Endothelial cell of umbilical vein (primary cell): Measurements from ENCODE around the gene THEMIS. TPM values are rescaled to one million over a fixed set of nuclear protein-coding genes. Genes with fewer than 3 reads are reported as not detected.

Experiments
- BruUV-seq: library from RNA; stranded (reverse); fragments of 400-500 nt; replicated peaks from 2 replicates; lab custom pipeline; 2021; lab: Mats Ljungman, UMichigan
- CTCF ChIA-PET: fragments of 300-600, 350-600 bp; sonication (Branson Sonifier 250); formaldehyde crosslinking; loops from one replicate; lab custom pipeline; 2021; ENCODE audit warnings: antibody characterized with exemption, inconsistent platforms; lab: Charles Lee
- POLR2A ChIA-PET: fragments of 300-600, 350-600 bp; sonication (Branson Sonifier 250); formaldehyde crosslinking; loops from one replicate; lab custom pipeline; 2021; ENCODE audit warnings: antibody characterized with exemption, inconsistent platforms; lab: Charles Lee
- DNase-seq: peaks from one replicate; pipeline ENCODE4 v3.0.0-alpha.2; 2011; ENCODE audit warnings: low read depth, low spot score
- FAIRE-seq: peaks from 2 replicates; lab custom pipeline; 2011; peaks lifted over from hg19 to GRCh38; lab: Jason Lieb, UNC
- H2AFZ ChIP-seq: 2 replicates; pipeline ENCODE4 v1.6.0; 2012; ENCODE audit warnings: low read depth, low read length, control low read depth, inconsistent platforms
- H3K27ac ChIP-seq: 2 replicates; pipeline ENCODE4 v1.5.1; 2011; ENCODE audit warnings: low read depth, mild to moderate bottlenecking, control low read depth, low read length, moderate library complexity; ENCODE audit not compliant: insufficient read depth
- H3K27me3 ChIP-seq, 2 experiments: 2 replicates each; pipeline versions ENCODE4 v1.6.0 to v1.6.1; 2011; ENCODE audit warnings: low read length in 2 of 2, mixed read lengths in 1 of 2; ENCODE audit not compliant: control insufficient read depth in 2 of 2, insufficient read depth in 2 of 2
- H3K36me3 ChIP-seq, 2 experiments: 2 replicates in 1 of 2; 3 replicates in 1 of 2; pipeline ENCODE4 v1.5.1; 2011; ENCODE audit warnings: low read length in 2 of 2, mild to moderate bottlenecking in 1 of 2, moderate library complexity in 1 of 2; ENCODE audit not compliant: control insufficient read depth in 2 of 2, insufficient read depth in 2 of 2; ENCODE audit errors: extremely low read depth in 1 of 2
- H3K4me1 ChIP-seq: 3 replicates; pipeline ENCODE4 v1.5.1; 2011; ENCODE audit warnings: mild to moderate bottlenecking, low read length; ENCODE audit not compliant: control insufficient read depth, insufficient read depth; ENCODE audit errors: extremely low read depth
- H3K4me2 ChIP-seq: 2 replicates; pipeline ENCODE4 v1.6.1; 2011; ENCODE audit warnings: low read length, control low read depth, mixed read lengths; ENCODE audit not compliant: insufficient read depth
- H3K4me3 ChIP-seq, 3 experiments: fragments of 200-600 bp in 1 of 3; sonication (generic), shearing (Covaris generic) in 1 of 3; replicated peaks in 1 of 3; 2 replicates each; pipeline ENCODE4 v1.5.1; 2011 to 2016; ENCODE audit warnings: control low read depth in 3 of 3, low read length in 3 of 3, mild to moderate bottlenecking in 2 of 3, inconsistent platforms in 1 of 3, low read depth in 1 of 3, moderate library complexity in 1 of 3; ENCODE audit not compliant: insufficient read depth in 1 of 3
- H3K79me2 ChIP-seq: 2 replicates; pipeline ENCODE4 v1.6.0; 2012; ENCODE audit warnings: low read length, inconsistent platforms; ENCODE audit not compliant: control insufficient read depth, insufficient read depth
- H3K9ac ChIP-seq: replicated peaks from 2 replicates; pipeline ENCODE3; 2011; ENCODE audit warnings: low read length, control low read depth; ENCODE audit not compliant: insufficient read depth; ENCODE audit errors: extremely low read depth
- H3K9me1 ChIP-seq: replicated peaks from 3 replicates; pipeline ENCODE4 v1.6.0; 2011; ENCODE audit warnings: mild to moderate bottlenecking, low read length; ENCODE audit not compliant: control insufficient read depth, insufficient read depth; ENCODE audit errors: extremely low read depth
- H3K9me3 ChIP-seq: replicated peaks from 2 replicates; pipeline ENCODE4 v1.5.1; 2012; ENCODE audit warnings: low read length, inconsistent platforms; ENCODE audit not compliant: control insufficient read depth, insufficient read depth
- H4K20me1 ChIP-seq: replicated peaks from 2 replicates; pipeline ENCODE3; 2011; ENCODE audit warnings: mild to moderate bottlenecking, low read length; ENCODE audit not compliant: control insufficient read depth, insufficient read depth; ENCODE audit errors: extremely low read depth
- CTCF ChIP-seq, 2 donors: IDR thresholded peaks; 1 replicate in 1 of 2; 2 replicates in 1 of 2; pipeline ENCODE4 v1.5.1; 2011; ENCODE audit warnings: low read length in 2 of 2, mild to moderate bottlenecking in 2 of 2, moderate library complexity in 2 of 2, control low read depth in 1 of 2, inconsistent platforms in 1 of 2, low read depth in 1 of 2; ENCODE audit not compliant: insufficient read depth in 1 of 2; ENCODE audit errors: extremely low read depth in 1 of 2
- EZH2 ChIP-seq: IDR thresholded peaks from 2 replicates; pipeline ENCODE4 v1.6.1; 2012; ENCODE audit warnings: borderline replicate concordance, low read depth, mild to moderate bottlenecking, moderate library complexity, low read length, inconsistent platforms; ENCODE audit not compliant: severe bottlenecking
- FOS ChIP-seq: IDR thresholded peaks from 2 replicates; pipeline ENCODE4 v1.6.1; 2011; ENCODE audit warnings: mild to moderate bottlenecking, low read length, moderate library complexity, borderline replicate concordance; ENCODE audit not compliant: insufficient read depth
- GATA2 ChIP-seq: IDR thresholded peaks from 2 replicates; pipeline ENCODE4 v1.7.0; 2011; ENCODE audit warnings: low read depth, mild to moderate bottlenecking, moderate library complexity, mixed read lengths, low read length; ENCODE audit not compliant: insufficient read length, insufficient read depth
- JUN ChIP-seq: IDR thresholded peaks from 2 replicates; pipeline ENCODE4 v1.6.1; 2011; ENCODE audit warnings: borderline replicate concordance, low read depth; ENCODE audit not compliant: insufficient read length, insufficient read depth
- MAX ChIP-seq: IDR thresholded peaks from 2 replicates; pipeline ENCODE4 v1.6.1; 2011; ENCODE audit not compliant: insufficient read depth, insufficient read length
- MYC ChIP-seq: IDR thresholded peaks from one replicate; pipeline ENCODE4 v1.6.1; 2011; ENCODE audit warnings: mild to moderate bottlenecking, low read depth, low read length
- POLR2A ChIP-seq: IDR thresholded peaks from 2 replicates; pipeline ENCODE4 v1.6.1; 2012; ENCODE audit warnings: low read depth, mild to moderate bottlenecking, control low read depth, low read length
- POLR2AphosphoS5 ChIP-seq: IDR thresholded peaks from 2 replicates; pipeline ENCODE4 v1.6.1; 2012; ENCODE audit warnings: low read depth, mild to moderate bottlenecking, control low read depth, low read length, moderate library complexity; ENCODE audit not compliant: insufficient read depth
- dilution Hi-C: fragments of 300-500 bp; cut with MboI; formaldehyde crosslinking; loops from one replicate; pipeline ENCODE4 v1.15.0; 2019; ENCODE audit warnings: low sequenced_read_pairs; ENCODE audit not compliant: extremely low pct_ligation_motif_present
- intact Hi-C: fragments of 100-400 bp; cut with micrococcal nuclease; formaldehyde crosslinking; loops from one replicate; pipeline ENCODE4 v1.10.0; 2022
- polyA plus RNA-seq, 4 experiments: library from polyadenylated mRNA; depleted of rRNA in 3 of 4; stranded (reverse) in 3 of 4; unstranded in 1 of 4; fragments of >200 nt; gene quantifications; 2 replicates each; pipeline versions ENCODE4 v1.2.1 to v1.2.3, GENCODE V29; 2011 to 2012; ENCODE audit warnings: missing spikeins in 1 of 4
- total RNA-seq: library from RNA; stranded (reverse); gene quantifications from 2 replicates; pipeline ENCODE4 v1.2.3, GENCODE V29; 2021

THEMIS gene
- total and polyA plus RNA-seq, 2 donors (not counting 3 experiments of a cell fraction or from before 2014, with no cell fraction given) = not detected

GRCh38 chr6:127939442-127940066 lies 38.7 kb upstream of the THEMIS start:
- BruUV-seq = no TSS peak
- FAIRE-seq = peak; percentile 66
- DNase-seq = peak; percentile 36
- Histone ChIP-seq H3K4me1 (peaks cover 18% of the 10 kb centered on the region), H3K79me2 (no peaks in the 10 kb centered on the region), H3K4me3 (no peak overlapping the region), H4K20me1 (no peaks in the 10 kb centered on the region), H3K36me3 (no peaks in the 10 kb centered on the region), H3K9ac (no peak overlapping the region), H3K9me1 (no peaks in the 10 kb centered on the region), H3K27ac (peak overlapping the region; percentile 34), H3K9me3 (no peaks in the 10 kb centered on the region), H2AFZ (peak overlapping the region; percentile 55), H3K27me3 (no peaks in the 10 kb centered on the region), H3K4me2 (peak overlapping the region; percentile 35)
- ChIA-PET CTCF (interaction anchor here (0.7 to 1.0 kb wide), 2 partner anchors 12 to 24 kb away, joined by 3 read pairs; no protein-coding TSS in a partner anchor), POLR2A (no interaction called here)
- intact Hi-C loops (no loop called here), dilution Hi-C loops (no loop called here)
- TF ChIP-seq MYC (no peak), MAX (no peak), GATA2 (no peak), FOS (no peak), POLR2A (no peak), EZH2 (no peak), POLR2AphosphoS5 (no peak), JUN (no peak), CTCF (IDR thresholded peaks at IDR 0.05; ENCODE audit: extremely low read depth in 1 of 2, insufficient read depth in 1 of 2, low read depth in 1 of 2, low read length in 2 of 2) (no peak)
